SU-DHL-6 (cell line): ENCODE data around the gene IGFBP4.

ENCODE experiments used
- H2AFZ ChIP-seq: fragments of 200-600 bp; sonication (generic); 2 replicates; pipeline ENCODE4 v1.6.1; 2014; ENCODE audit warnings: low read depth, mild to moderate bottlenecking, moderate library complexity, mixed read lengths, antibody characterized with exemption, low read length; ENCODE audit not compliant: severe bottlenecking
- H3F3A ChIP-seq: fragments of 200-600 bp; shearing (Covaris generic); 2 replicates; pipeline ENCODE4 v1.6.0; 2016; ENCODE audit warnings: antibody characterized with exemption, mild to moderate bottlenecking; ENCODE audit not compliant: insufficient read depth
- H3K27ac ChIP-seq: fragments of 200-600 bp; sonication (generic); 2 replicates; pipeline ENCODE4 v1.5.1; 2016; ENCODE audit warnings: low read depth, mild to moderate bottlenecking, low read length, moderate library complexity, mixed read lengths
- H3K27me3 ChIP-seq: fragments of 200-600 bp; sonication (generic), shearing (Covaris generic); 2 replicates; pipeline ENCODE4 v1.6.0; 2014; ENCODE audit warnings: mild to moderate bottlenecking, low read length
- H3K36me3 ChIP-seq: fragments of 200-600 bp; sonication (generic); 2 replicates; pipeline ENCODE4 v1.6.1; 2014; ENCODE audit warnings: mild to moderate bottlenecking, low read length, mixed read lengths
- H3K4me2 ChIP-seq: fragments of 300-600, 200-600 bp; shearing (Covaris generic), sonication (generic); 2 replicates; pipeline ENCODE4 v1.6.0; 2014; ENCODE audit warnings: low read length, low read depth, mild to moderate bottlenecking; ENCODE audit not compliant: poor library complexity, severe bottlenecking
- H3K4me3 ChIP-seq: fragments of 200-600 bp; sonication (generic); 2 replicates; pipeline ENCODE4 v1.5.1; 2014; ENCODE audit warnings: antibody characterized with exemption, low read length, mild to moderate bottlenecking, mixed read lengths; ENCODE audit not compliant: insufficient read depth, poor library complexity, severe bottlenecking
- H3K79me2 ChIP-seq: fragments of 200-600 bp; sonication (generic); 2 replicates; pipeline ENCODE4 v1.6.1; 2014; ENCODE audit warnings: mild to moderate bottlenecking, low read length, moderate library complexity; ENCODE audit not compliant: insufficient read depth
- H3K9ac ChIP-seq: fragments of 200-600 bp; sonication (generic); 2 replicates; pipeline ENCODE4 v1.7.0; 2014; ENCODE audit warnings: mild to moderate bottlenecking, low read length
- H3K9me2 ChIP-seq: fragments of 200-600 bp; sonication (generic); replicated peaks from 2 replicates; pipeline ENCODE4 v1.6.1; 2014; ENCODE audit warnings: low read length; ENCODE audit not compliant: insufficient read depth
- H3K9me3 ChIP-seq: fragments of 200-600 bp; sonication (generic); 2 replicates; pipeline ENCODE4 v1.6.1; 2014; ENCODE audit warnings: low read length, mixed read lengths; ENCODE audit not compliant: insufficient read depth
- H4K20me1 ChIP-seq: fragments of 200-600 bp; sonication (generic); 2 replicates; pipeline ENCODE4 v1.6.1; 2014; ENCODE audit warnings: low read depth, mild to moderate bottlenecking, antibody characterized with exemption, low read length, moderate library complexity, mixed read lengths
- CTCF ChIP-seq: fragments of 200-600 bp; sonication (generic); IDR thresholded peaks from one replicate; pipeline ENCODE4 v1.5.1; 2017; ENCODE audit warnings: antibody characterized with exemption, mild to moderate bottlenecking, low read length, moderate library complexity; ENCODE audit not compliant: insufficient read depth, poor library complexity, severe bottlenecking
- EZH2phosphoT487 ChIP-seq: fragments of 200-600 bp; sonication (generic), shearing (Covaris generic); conservative IDR thresholded peaks from 2 replicates; pipeline ENCODE4 v1.6.1; 2018; ENCODE audit warnings: mild to moderate bottlenecking, antibody characterized with exemption, low read length, moderate library complexity, mixed read lengths

Gene IGFBP4

GRCh38 chr17:40479754-40480480 lies 36.7 kb downstream of the IGFBP4 start:
- no peaks in the 10 kb centered on the region for H3K9me3 ChIP-seq
- H4K20me1 ChIP-seq, result no peaks in the 10 kb centered on the region
- H3K4me2 ChIP-seq, result no peak overlapping the region
- TF ChIP-seq EZH2phosphoT487 (no peak), CTCF (no peak)
- H3K9me2 ChIP-seq, result no peaks in the 10 kb centered on the region
- H3K79me2 ChIP-seq, result no peaks in the 10 kb centered on the region
- H3K36me3 ChIP-seq, result no peaks in the 10 kb centered on the region
- no peak overlapping the region for H3K9ac ChIP-seq
- no peak overlapping the region for H3K27ac ChIP-seq
- no peaks in the 10 kb centered on the region for H3F3A ChIP-seq
- H3K4me3 ChIP-seq, result no peak overlapping the region
- H3K27me3 ChIP-seq, result no peaks in the 10 kb centered on the region
- H2AFZ ChIP-seq, result no peak overlapping the region

GRCh38 chr17:40480501-40481003 lies 37.3 kb downstream of the IGFBP4 start:
- Histone ChIP-seq H3K9me2 (no peaks in the 10 kb centered on the region), H2AFZ (peak overlapping the region; percentile 49), H3K36me3 (no peaks in the 10 kb centered on the region), H3K4me2 (peak overlapping the region; percentile 4), H3K9ac (no peak overlapping the region; the same call in 1 of the 2 replicates), H3K9me3 (no peaks in the 10 kb centered on the region), H3F3A (no peaks in the 10 kb centered on the region), H3K4me3 (no peak overlapping the region), H3K79me2 (no peaks in the 10 kb centered on the region), H3K27ac (no peak overlapping the region), H3K27me3 (no peaks in the 10 kb centered on the region), H4K20me1 (no peaks in the 10 kb centered on the region)
- TF ChIP-seq CTCF, result no peak
- TF ChIP-seq EZH2phosphoT487, result no peak

GRCh38 chr17:40481106-40481505 lies 37.9 kb downstream of the IGFBP4 start:
- Histone ChIP-seq H3K9ac (no peak overlapping the region), H3K4me3 (no peak overlapping the region), H3K9me3 (no peaks in the 10 kb centered on the region), H3F3A (no peaks in the 10 kb centered on the region), H3K36me3 (no peaks in the 10 kb centered on the region), H3K4me2 (no peak overlapping the region), H3K79me2 (no peaks in the 10 kb centered on the region), H3K27me3 (no peaks in the 10 kb centered on the region), H4K20me1 (no peaks in the 10 kb centered on the region), H2AFZ (no peak overlapping the region), H3K9me2 (no peaks in the 10 kb centered on the region), H3K27ac (no peak overlapping the region)
- TF ChIP-seq EZH2phosphoT487 (no peak), CTCF (no peak)
